Activated naive CD4-positive, alpha-beta T cell treated with anti-CD3 and anti-CD28 coated beads, Interleukin-2, amount 50 U/mL, for 72 hours (primary cell): ENCODE measurements around the gene RPN2. TPM values are rescaled to one million over a fixed set of nuclear protein-coding genes. Genes with fewer than 3 reads are reported as not detected.

Experiments
- ATAC-seq, 2 donors: fragments of 150-1000 bp; cut with Tn5 transposase; 2 replicates each; pipeline ENCODE4 v1.10.0; 2021; ENCODE audit warnings: mild to moderate bottlenecking in 2 of 2, moderate library complexity in 2 of 2
- DNase-seq, 2 donors: peaks; one replicate each; pipeline ENCODE4 v3.0.0; 2021 to 2022; ENCODE audit warnings: low spot score in 2 of 2
- H3K27ac Mint-ChIP-seq, 2 donors: one replicate each; pipeline ENCODE4 v1.8.0; 2022; ENCODE audit warnings: mild to moderate bottlenecking in 2 of 2, mixed read lengths in 2 of 2
- H3K36me3 Mint-ChIP-seq, 2 donors: one replicate each; pipeline ENCODE4 v1.8.0; 2022; ENCODE audit warnings: mixed read lengths in 2 of 2
- H3K9me3 Mint-ChIP-seq, 2 donors: one replicate each; pipeline ENCODE4 v1.8.0; 2022; ENCODE audit warnings: mixed read lengths in 2 of 2
- total RNA-seq, 2 donors: library from RNA; stranded (reverse); gene quantifications; one replicate each; pipeline ENCODE4 v1.2.3, GENCODE V29; 2022

The RPN2 gene
- total RNA-seq, 2 donors from 2014 or later: 104 to 132 TPM

DNA sequence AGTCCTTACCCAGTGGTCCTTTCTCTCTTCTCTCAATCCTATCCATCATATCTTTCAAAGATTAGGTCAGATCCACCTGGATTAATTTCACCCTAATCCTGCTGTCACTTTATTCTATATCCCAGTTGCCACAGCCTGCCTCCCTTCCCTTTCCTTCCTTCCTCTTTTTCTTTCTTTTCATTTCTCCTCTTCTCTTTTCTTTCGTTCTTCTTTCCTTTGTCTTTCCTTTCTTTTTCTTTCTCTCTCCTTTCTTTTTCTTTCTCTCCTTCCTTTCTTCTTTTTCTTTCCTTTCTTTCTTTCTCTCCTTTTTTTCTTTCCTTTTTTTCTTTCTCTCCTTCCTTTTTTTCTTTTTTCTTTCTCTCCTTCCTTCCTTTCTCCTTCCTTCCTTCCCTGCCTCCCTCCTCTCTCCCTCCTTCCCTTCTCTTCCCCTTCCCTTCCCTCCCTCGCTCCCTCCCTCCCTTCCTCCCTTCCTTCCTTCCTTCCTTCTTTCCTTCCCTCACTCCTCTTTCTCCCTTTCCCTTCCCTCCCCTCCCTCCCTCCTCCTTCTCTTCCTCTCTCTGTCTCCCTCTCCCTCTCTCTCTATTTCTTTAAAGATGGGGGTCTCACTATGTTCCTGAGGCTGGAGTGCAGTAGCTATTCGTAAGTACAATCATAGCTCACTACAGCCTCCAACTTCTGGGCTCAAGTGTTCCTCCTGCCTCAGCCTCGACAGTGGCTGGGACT lies 15.1 kb upstream of the RPN2 start:
- no peak for ATAC-seq
- Mint-ChIP-seq H3K9me3 (no peaks in the 10 kb centered on the region), H3K27ac (no peak overlapping the region), H3K36me3 (no peaks in the 10 kb centered on the region)
- DNase-seq: no peak

DNA sequence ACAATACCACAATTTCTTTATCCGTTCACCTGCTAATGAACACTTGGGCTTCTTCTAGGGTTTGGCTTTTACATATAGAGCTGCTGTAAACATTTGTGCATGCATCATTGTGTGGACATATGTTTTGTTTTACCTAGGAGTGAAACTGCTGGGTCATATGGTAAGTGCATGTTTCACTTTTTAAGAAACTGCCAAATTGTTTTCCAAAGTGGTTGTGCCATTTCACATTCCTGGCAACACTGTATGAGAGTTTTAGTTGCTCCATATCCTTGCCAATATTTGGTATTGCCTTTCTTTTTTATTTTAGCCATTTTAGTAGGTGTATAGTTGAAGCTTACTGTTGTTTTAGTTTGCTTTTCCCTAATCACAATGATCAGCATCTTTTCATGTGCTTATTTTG lies 14.1 kb upstream of the RPN2 start:
- Mint-ChIP-seq H3K27ac (no peak overlapping the region), H3K9me3 (no peaks in the 10 kb centered on the region), H3K36me3 (no peaks in the 10 kb centered on the region)
- no peak for DNase-seq
- no peak for ATAC-seq

DNA sequence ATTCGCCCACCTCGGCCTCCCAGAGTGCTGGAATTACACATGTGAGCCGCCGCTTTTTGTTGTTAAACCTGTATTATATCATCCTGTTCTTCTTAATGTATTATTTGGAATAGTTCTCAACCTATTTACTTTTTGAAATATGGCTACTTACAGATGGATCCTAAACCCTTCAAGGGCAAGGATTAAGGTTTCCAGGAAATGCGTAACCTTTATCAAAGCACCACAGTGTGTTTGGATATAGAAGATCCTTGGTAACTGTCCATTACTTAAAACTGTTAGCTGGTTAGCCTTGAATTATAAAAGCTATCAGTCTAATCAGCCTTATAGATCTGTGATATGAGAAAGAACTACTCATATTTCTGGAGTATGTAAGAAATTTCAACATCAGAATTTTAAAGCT lies 12.3 kb upstream of the RPN2 start:
- Mint-ChIP-seq H3K36me3 (no peaks in the 10 kb centered on the region), H3K27ac (no peak overlapping the region), H3K9me3 (no peaks in the 10 kb centered on the region)
- ATAC-seq (no peak), DNase-seq (no peak)

DNA sequence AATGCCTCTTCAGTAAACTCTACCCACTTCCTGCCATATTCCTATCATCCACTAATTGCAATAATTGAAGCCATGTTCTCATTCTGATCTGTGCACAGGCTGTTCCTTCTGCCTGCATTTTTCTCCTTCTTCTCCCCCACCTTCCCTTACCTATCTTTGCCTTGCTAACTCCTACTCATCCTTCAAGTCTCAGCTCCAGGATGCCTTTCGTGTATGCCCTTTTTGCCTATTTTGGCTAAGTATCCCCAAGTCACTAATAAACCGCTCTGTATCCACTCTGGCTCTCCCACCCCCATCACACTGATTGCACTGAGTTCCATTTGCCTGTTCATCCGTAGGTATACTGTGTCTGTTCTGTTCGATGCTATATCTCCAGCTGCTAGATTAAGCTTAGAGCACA lies 6.3 kb upstream of the RPN2 start:
- H3K27ac Mint-ChIP-seq: no peak overlapping the region
- ATAC-seq (no peak), DNase-seq (no peak)
- H3K36me3 Mint-ChIP-seq: no peaks in the 10 kb centered on the region
- no peaks in the 10 kb centered on the region for H3K9me3 Mint-ChIP-seq

DNA sequence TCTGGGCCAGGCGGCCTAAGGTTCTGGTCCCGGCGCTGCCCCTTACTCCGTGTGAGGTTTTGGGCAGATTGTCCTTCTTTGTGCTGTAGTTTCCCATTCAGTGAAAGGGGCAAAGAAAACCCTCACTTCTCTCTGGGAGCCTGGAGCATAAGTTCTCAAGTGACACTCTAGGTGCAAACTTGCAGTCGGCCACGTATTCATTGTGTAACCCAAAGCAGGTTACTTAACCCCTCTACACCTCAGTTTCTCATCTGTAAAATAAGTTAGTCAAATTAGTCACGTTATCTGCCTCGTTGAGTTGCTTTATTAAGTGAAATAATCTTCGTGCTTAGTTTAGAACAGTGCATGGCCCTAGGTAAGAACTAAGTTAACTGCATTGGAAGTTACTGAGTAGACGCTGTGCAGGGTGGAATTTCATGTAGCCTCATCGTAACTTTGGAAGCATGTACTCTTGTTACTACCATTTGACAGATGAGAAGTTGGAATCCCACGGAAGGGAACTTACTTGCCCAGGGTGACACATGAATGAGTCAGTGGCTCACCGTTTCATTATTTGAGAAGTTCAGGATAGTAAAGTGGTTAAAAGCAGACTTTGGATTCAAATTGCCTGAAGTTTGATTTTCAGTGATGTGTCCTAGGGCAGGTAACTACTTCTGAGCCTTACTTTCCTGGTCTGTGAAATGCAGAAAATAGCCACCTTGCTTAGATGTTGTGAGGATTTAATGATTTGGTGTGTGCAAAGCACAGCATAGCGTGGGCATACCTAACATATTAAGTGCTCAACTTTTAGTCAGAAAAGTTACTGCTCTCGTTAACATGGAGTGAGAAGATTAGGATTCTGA lies 774 bp downstream of the RPN2 start:
- Mint-ChIP-seq H3K36me3 (peaks cover 18 to 24% of the 10 kb centered on the region in 2 donors), H3K9me3 (no peaks in the 10 kb centered on the region), H3K27ac (peak overlapping the region; percentile 92 to 99)
- peak in 1 of 2 donors; percentile 17 for ATAC-seq
- no peak for DNase-seq

DNA sequence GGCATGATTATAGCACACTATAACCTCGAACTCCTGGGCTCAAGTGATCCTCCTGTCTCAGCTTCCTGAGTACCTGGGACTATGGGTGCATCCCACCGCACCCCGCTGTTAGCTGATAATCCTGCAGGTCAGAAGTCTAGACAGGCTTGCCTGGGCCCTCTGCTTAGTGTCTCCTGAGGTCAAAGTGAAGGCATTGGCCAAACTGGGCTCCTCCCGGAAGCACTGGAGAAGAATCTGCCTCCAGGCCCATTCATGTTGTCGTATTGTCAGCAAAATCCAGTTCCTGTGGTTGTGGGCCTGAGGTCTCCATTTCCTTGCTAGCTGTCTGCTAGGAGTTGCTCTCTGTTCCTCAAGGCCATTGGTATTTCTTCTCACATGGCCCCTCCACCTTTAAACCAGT lies 6.6 kb downstream of the RPN2 start:
- H3K36me3 Mint-ChIP-seq: peaks cover 2 to 29% of the 10 kb centered on the region in 2 donors
- ATAC-seq (no peak), DNase-seq (no peak)
- H3K27ac Mint-ChIP-seq: no peak overlapping the region
- no peaks in the 10 kb centered on the region for H3K9me3 Mint-ChIP-seq

DNA sequence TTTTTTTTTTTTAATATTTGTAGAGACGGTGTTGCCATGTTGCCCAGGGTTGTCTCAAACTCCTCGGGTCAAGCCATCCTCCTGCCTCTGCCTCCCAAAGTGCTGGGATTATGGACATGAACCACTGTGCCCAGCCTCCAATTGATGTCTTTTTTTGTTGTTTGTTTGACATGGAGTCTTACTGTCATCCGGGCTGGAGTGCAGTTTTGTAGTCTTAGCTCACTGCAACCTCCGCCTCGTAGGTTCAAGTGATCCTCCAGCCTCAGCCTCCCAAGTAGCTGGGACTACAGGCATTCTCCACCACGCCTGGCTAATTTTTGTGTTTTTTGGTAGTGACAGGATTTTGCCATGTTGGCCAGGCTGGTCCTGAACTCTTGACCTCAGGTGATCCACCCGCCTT lies 9.7 kb downstream of the RPN2 start:
- peaks cover 4 to 33% of the 10 kb centered on the region in 2 donors for H3K36me3 Mint-ChIP-seq

DNA sequence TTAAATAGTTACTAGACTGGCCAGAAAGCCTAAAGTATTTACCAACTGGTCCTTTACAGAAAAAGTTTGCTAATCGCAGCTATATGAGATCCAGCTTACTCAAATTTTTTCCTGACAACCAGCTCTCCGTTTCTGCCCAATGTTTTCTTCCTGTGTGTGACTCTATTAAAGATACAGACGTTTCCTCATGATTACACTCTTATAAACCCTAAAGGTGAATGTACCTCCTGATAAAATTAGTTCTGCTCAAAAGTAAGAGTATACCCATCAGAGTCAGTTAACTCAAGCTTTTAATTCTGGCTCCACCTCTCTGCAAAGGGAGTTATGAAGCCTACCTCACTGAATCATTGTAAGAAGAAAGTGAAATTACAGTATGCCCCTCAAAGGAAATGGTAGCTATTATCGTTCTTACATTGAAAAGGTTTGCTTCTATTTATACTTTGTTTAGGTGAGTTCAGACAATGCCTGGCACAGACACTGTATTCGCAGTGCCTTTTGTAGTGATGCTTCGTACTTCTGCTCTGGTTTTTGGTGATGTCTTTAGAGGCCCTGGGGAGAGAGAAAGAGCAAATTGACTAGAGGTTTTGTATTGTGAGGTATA lies 10.4 kb downstream of the RPN2 start:
- ATAC-seq (peak; percentile 45 to 53), DNase-seq (no peak)
- Mint-ChIP-seq H3K36me3 (peaks cover 4 to 30% of the 10 kb centered on the region in 2 donors), H3K27ac (peak overlapping the region; percentile 42 to 44), H3K9me3 (no peaks in the 10 kb centered on the region)

More for the DNA sequence above, 9.7 kb downstream of the RPN2 start:
- DNase-seq (no peak), ATAC-seq (no peak)
- Mint-ChIP-seq H3K9me3 (no peaks in the 10 kb centered on the region), H3K27ac (peak overlapping the region in 1 of 2 donors; percentile 12)

DNA sequence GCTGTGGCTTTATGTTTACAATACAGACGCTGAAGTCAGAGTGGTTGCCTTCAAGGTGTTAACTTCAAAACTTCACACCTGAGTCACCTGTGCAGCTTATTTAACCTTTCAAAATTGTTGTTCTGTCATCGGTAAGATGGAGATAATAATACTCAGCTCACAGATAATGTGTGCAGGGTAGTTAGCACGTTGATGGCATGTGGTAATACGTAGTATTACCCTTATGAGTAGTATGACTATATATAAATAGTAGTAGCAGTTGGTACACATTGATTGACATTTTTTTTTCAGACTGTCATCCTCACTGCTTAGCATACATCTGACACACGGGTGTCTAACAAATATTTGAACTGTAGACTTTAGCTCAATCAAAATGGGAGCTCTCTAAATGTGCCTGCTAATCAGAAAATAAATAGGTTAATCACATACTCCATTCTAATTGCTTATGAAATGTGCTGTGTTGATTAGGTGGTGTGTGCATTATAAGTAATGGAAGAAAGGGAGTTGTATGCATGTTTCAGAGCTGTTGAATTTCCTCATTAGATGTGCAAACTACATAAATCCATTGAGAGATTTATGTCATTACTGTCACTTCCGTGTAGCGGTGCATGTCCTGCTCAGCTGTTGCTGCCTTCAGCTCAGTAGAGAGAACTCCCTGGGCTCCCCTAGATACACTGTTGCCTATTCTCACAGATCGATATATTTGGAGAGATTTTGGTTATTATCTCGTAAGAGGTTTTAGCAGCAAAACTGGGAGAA lies 11.4 kb downstream of the RPN2 start:
- Mint-ChIP-seq H3K27ac (peak overlapping the region in 1 of 2 donors; percentile 42), H3K36me3 (peaks cover 4 to 25% of the 10 kb centered on the region in 2 donors), H3K9me3 (no peaks in the 10 kb centered on the region)
- DNase-seq (no peak), ATAC-seq (no peak)

DNA sequence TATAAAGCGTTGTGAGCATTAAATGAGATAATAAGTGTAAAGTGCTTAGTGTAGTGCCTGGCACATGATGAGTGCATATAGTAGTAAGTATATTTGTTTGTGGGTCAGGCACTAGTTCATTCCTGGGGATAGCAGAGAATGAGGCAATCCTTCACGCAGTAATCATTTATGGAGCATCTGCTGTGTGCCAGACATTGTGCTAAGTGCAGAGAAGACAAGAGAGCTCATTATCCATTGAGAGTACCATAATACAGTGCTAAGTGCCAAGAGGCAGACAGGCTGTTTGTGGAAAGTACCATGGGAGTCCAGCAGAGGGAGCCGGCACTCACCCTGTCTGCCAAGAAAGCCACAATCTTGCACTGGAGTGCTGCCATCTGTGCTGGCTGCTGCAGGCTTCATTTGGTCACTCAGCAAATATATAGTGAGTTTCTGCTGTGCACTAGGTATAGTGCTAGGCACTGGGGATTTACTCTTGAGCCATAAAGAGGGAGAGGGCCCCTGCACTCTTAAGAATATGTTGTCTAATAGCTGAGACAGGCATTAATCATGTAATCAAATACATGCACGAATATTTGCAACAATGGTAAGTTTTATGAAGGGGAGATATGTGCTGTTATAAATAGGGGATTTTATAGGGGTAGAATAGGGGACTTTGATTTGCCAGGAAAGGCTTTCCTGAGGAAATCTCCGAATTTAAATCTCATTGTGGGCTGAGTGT lies 13.2 kb downstream of the RPN2 start:
- H3K27ac Mint-ChIP-seq: peak overlapping the region; percentile 2 to 16
- peak; percentile 62 to 71 for DNase-seq

DNA sequence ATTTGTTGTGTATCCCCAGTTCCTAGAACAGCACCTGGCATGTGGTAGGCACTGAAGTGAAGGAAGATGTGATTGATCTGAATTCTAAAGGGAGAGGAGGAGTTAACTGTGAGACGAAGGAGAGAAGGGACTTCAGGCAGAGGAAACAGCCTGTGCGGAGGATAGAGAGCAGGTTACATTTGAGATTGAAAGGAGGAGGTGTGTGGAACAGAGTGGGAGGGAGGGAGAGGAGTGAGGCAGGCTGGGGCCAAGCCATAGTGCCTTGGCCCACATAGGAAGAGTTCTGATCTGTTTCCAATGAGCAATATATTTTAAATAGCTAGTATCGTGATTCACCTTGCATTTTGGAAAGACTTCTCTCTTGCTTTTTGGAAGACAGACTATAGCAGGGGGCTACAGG lies 14.1 kb downstream of the RPN2 start:
- DNase-seq: no peak
- Mint-ChIP-seq H3K27ac (peak overlapping the region; percentile 81 to 92), H3K9me3 (no peaks in the 10 kb centered on the region), H3K36me3 (peaks cover 4 to 26% of the 10 kb centered on the region in 2 donors)
- ATAC-seq: no peak

More for the DNA sequence above, 13.2 kb downstream of the RPN2 start:
- Mint-ChIP-seq H3K9me3 (no peaks in the 10 kb centered on the region), H3K36me3 (peaks cover 4 to 33% of the 10 kb centered on the region in 2 donors)
- ATAC-seq: peak; percentile 71 to 75

DNA sequence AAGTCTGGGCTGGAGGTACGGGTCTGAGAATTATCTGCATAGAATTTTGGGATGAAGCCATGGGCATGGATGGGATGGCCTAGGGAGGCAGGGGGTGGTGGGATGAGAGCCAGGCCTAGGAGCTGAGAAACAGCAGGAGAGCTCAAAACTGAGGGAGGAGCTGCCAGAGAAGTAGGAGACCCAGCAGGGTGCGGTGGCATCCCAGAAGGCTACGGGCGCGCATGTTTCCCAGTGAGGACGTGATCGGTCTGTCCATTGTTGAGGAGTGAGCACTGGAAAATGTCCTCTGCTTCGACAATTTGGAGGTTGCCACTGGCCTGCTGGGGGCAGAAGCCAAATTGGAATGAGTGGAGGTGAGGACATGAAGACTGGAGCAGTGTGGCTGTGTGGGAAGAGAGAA lies 14.7 kb downstream of the RPN2 start:
- DNase-seq (no peak), ATAC-seq (no peak)
- Mint-ChIP-seq H3K9me3 (no peaks in the 10 kb centered on the region), H3K27ac (peak overlapping the region; percentile 81 to 92), H3K36me3 (peaks cover 4 to 22% of the 10 kb centered on the region in 2 donors)

DNA sequence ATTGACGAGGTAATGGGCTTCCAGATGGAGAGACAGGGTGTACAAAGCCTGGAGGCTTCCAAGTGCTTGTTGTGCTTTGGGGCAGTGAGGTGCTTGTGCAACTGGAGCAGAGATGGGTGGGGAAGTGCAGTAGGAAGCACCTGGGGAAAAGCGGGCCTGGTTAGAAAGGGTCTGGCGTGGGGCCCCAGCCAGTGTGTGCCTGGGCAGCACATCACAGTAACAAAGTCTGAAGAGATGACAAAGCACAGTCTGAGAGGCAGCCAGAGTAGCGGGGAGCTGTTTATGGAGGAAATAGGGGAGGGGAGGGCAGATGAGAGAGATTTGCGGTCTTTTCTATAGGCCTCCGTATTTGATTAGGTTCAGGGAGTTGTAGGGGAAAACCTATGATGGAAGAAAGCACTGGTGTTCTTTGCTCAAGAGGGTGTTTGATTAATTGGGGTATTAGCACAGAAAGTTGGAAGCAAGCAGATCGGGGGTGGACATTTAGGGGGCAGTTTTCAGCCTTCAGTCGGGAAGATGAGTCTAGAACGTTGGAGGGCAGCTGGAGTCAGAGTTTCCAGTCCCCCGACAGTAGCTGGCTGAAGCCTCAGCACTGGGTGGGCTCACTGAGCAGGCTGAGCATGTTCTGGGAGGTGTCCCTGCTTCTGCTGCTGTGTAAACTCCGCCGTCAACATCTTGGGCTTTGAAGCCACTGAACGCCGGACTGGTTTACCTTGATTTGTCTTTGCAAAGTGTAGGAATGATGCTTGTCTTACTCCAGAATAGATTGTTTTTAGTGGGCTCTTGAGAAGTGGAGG lies 15.7 kb downstream of the RPN2 start:
- peak overlapping the region; percentile 19 to 61 for H3K27ac Mint-ChIP-seq
- DNase-seq (no peak), ATAC-seq (peak; percentile 57 to 75)
- H3K9me3 Mint-ChIP-seq: no peaks in the 10 kb centered on the region
- peaks cover 4 to 22% of the 10 kb centered on the region in 2 donors for H3K36me3 Mint-ChIP-seq

DNA sequence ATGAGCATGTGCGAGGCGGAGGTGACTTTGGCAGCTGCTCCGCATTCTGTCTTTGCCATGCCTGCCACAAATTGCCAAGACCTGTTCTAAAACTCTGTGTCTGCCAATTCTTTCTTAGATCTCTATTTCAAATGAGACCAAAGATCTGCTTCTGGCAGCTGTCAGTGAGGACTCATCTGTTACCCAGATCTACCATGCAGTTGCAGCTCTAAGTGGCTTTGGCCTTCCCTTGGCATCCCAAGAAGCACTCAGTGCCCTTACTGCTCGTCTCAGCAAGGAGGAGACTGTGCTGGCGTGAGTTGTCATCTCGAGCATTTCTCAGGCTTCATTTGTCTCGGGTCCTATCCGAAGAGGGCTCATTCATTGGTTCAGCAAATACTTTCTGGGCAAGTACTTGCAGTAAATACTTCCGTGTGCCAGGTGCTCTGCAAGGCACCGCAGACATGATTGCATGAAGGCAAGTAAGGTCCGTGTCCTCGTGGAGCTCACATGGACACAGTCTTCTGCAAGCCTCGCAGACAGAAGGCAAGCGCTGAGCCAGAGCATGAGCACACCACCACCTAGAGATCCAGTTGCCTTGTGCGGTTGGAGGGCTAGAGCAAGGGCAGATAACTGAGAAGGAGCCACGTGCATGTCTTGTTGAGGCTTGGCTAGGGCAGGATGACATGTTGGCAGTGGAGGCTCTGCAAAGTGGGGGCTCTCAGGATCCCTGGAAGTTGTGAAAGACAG lies 20.0 kb downstream of the RPN2 start:
- DNase-seq (no peak), ATAC-seq (no peak)
- peaks cover 14 to 22% of the 10 kb centered on the region in 2 donors for H3K36me3 Mint-ChIP-seq
- no peaks in the 10 kb centered on the region for H3K9me3 Mint-ChIP-seq
- peak overlapping the region in 1 of 2 donors; percentile 26 for H3K27ac Mint-ChIP-seq

DNA sequence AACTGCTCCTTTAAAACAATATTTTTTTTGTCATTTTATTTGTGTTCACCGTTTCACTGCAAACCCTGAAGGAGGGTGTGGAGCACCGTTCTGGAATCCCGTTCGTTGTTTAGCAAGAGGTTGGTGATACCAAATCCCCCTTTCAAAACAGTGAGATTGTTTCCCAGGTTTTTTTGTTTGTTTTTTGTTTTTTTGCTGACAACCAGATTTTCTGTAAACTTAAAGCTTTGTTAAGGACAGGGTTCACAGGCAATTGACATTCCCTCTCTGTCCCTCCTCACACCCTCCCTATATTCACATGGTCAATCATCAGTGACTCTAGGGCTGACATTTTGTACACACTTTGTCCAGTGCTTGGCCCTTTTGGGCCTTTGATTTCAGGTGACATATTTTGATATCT lies 21.2 kb downstream of the RPN2 start:
- Mint-ChIP-seq H3K9me3 (no peaks in the 10 kb centered on the region), H3K27ac (no peak overlapping the region), H3K36me3 (peaks cover 27 to 30% of the 10 kb centered on the region in 2 donors)
- DNase-seq (no peak), ATAC-seq (no peak)
